Breast epithelium (tissue), 4 donors: ENCODE data around the gene CPPED1. TPM values are rescaled to one million over a fixed set of nuclear protein-coding genes. Genes with fewer than 3 reads are reported as not detected.

Experiments
- DNase-seq, 2 donors: peaks; one replicate each; pipeline ENCODE4 v3.0.0-alpha.2; 2019; ENCODE audit warnings: low spot score in 2 of 2
- H3K27ac ChIP-seq, 2 donors: fragments of 200-600 bp; sonication (generic) in 1 of 2; one replicate each; pipeline ENCODE4 v1.5.1; 2016 to 2019; ENCODE audit warnings: mild to moderate bottlenecking in 1 of 2
- H3K27me3 ChIP-seq, 2 donors: fragments of 200-600 bp; sonication (generic) in 1 of 2; one replicate each; pipeline versions ENCODE4 v1.5.1 to v1.6.0; 2017 to 2019; ENCODE audit warnings: control low read depth in 1 of 2, mild to moderate bottlenecking in 1 of 2
- H3K36me3 ChIP-seq: fragments of 200-600 bp; one replicate; pipeline ENCODE4 v1.5.1; 2019
- H3K4me1 ChIP-seq, 2 donors: fragments of 200-600 bp; sonication (generic); one replicate each; pipeline ENCODE4 v1.5.1; 2016 to 2019; ENCODE audit warnings: control low read depth in 1 of 2
- H3K4me3 ChIP-seq, 3 donors: fragments of 200-600 bp; sonication (generic); 1 replicate in 2 of 3; 2 replicates in 1 of 3; pipeline ENCODE4 v1.5.1; 2016 to 2019; ENCODE audit warnings: mild to moderate bottlenecking in 3 of 3, moderate library complexity in 2 of 3
- H3K9me3 ChIP-seq, 2 donors: fragments of 200-600 bp; sonication (generic) in 1 of 2; one replicate each; pipeline ENCODE4 v1.5.1; 2016 to 2019; ENCODE audit warnings: control low read depth in 1 of 2
- POLR2A ChIP-seq: fragments of 450-650 bp; IDR thresholded peaks from one replicate; pipeline ENCODE4 v1.6.1; 2016; ENCODE audit warnings: antibody characterized with exemption, mild to moderate bottlenecking, moderate library complexity
- POLR2AphosphoS5 ChIP-seq, 3 donors: sonication (generic); formaldehyde crosslinking; IDR thresholded peaks; one replicate each; pipeline ENCODE4 v1.6.1; 2017; ENCODE audit warnings: antibody characterized with exemption in 3 of 3
- intact Hi-C: fragments of 100-400 bp; cut with DNase I; formaldehyde crosslinking; loops from one replicate; pipeline ENCODE4 v1.15.1; 2023; ENCODE audit warnings: low total_unique reads
- total RNA-seq, 3 donors: library from RNA; depleted of rRNA; stranded (reverse); fragments of >200 nt; gene quantifications; one replicate each; pipeline ENCODE4 v1.1.0, GENCODE V29; 2016
- TF ChIP-seq, protein P1 (sequence below), 3 donors: fragments of 450-650 bp; IDR thresholded peaks; one replicate each; pipeline ENCODE4 v1.5.1; 2016 to 2017; ENCODE audit warnings: antibody characterized with exemption in 3 of 3, mild to moderate bottlenecking in 3 of 3, moderate library complexity in 3 of 3

CPPED1 gene
- total RNA-seq, 3 donors from 2014 or later, result 9.2 to 23.0 (median 16.4) TPM

DNA sequence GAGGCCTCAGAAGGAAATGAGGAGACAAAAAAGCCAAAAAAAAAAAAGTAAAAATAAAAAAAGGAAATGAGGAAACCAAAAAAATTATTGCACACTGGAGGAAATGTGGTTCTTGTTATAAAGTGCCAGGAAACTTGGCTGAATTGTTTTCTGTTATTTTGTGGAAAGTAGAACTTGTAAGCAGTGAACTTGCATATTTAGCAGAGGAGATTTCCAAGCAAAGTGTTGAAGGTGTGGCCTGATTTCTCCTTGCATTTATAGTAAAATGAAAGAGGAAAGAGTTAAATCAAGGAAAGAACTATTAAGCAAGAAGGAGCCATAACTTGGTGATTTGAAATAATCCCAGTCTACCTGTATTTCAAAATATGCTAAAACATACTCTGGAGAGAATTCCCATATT is 34.1 kb upstream of the CPPED1 start:
- H3K4me3 ChIP-seq, result no peak overlapping the region
- intact Hi-C loops, result no loop called here
- H3K27ac ChIP-seq, result no peak overlapping the region
- no peaks in the 10 kb centered on the region for H3K4me1 ChIP-seq
- no peaks in the 10 kb centered on the region for H3K27me3 ChIP-seq
- H3K9me3 ChIP-seq, result peaks cover 0 to 26% of the 10 kb centered on the region in 2 donors
- no peaks in the 10 kb centered on the region for H3K36me3 ChIP-seq
- TF ChIP-seq POLR2A, result no peak
- TF ChIP-seq, protein P1, sequence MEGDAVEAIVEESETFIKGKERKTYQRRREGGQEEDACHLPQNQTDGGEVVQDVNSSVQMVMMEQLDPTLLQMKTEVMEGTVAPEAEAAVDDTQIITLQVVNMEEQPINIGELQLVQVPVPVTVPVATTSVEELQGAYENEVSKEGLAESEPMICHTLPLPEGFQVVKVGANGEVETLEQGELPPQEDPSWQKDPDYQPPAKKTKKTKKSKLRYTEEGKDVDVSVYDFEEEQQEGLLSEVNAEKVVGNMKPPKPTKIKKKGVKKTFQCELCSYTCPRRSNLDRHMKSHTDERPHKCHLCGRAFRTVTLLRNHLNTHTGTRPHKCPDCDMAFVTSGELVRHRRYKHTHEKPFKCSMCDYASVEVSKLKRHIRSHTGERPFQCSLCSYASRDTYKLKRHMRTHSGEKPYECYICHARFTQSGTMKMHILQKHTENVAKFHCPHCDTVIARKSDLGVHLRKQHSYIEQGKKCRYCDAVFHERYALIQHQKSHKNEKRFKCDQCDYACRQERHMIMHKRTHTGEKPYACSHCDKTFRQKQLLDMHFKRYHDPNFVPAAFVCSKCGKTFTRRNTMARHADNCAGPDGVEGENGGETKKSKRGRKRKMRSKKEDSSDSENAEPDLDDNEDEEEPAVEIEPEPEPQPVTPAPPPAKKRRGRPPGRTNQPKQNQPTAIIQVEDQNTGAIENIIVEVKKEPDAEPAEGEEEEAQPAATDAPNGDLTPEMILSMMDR (IDR thresholded peaks at IDR 0.05), result no peak
- TF ChIP-seq POLR2AphosphoS5 (IDR thresholded peaks at IDR 0.05), result no peak
- DNase-seq, result no peak

DNA sequence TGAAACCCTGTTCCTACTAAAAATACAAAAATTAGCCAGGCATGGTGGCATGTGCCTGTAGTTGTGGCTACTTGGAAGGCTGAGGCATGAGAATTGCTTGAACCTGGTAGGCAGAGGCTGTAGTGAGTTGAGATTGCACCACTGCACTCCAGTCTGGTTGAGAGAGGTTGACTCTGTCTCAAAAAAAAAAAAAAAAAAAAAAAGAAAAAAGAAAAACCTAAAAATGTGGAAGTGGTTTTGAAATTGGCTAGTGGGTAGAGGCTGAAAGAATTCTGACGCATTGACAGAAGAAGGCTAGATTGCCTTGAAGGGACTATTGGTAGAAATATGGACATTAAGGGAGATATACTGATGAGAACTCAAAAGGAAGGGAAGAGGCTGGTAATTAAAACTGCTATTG is 33.6 kb upstream of the CPPED1 start:
- Histone ChIP-seq H3K4me1 (no peaks in the 10 kb centered on the region), H3K27me3 (no peaks in the 10 kb centered on the region), H3K4me3 (no peak overlapping the region), H3K36me3 (no peaks in the 10 kb centered on the region), H3K9me3 (peaks cover 0 to 26% of the 10 kb centered on the region in 2 donors), H3K27ac (no peak overlapping the region)
- TF ChIP-seq, protein P1 (IDR thresholded peaks at IDR 0.05), result no peak
- TF ChIP-seq POLR2A (no peak), POLR2AphosphoS5 (IDR thresholded peaks at IDR 0.05) (no peak)
- DNase-seq, result no peak
- intact Hi-C loops, result no loop called here

DNA sequence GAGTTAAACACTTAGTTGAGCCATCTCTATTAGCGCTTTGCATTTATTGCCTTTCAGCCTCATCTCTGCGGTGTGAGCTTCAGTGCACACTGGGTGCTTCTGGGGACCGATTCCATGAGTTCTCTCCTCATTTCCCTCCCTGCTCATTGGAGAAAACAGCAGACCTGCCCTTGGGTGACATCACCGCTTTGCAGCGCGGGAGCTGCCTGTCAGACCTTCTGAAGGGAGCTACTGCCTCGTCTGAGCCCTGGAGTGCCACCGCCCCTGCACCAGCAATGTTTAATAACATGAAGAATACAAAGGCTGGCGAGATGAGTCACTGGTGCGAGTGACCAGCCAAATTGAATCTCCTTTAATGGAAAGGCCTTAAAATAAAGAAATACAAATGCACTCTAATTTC is 30.2 kb upstream of the CPPED1 start:
- TF ChIP-seq POLR2AphosphoS5 (IDR thresholded peaks at IDR 0.05) (no peak), POLR2A (no peak)
- TF ChIP-seq, protein P1 (IDR thresholded peaks at IDR 0.05), result no peak
- no peaks in the 10 kb centered on the region for H3K27me3 ChIP-seq
- H3K4me1 ChIP-seq, result no peaks in the 10 kb centered on the region
- intact Hi-C loops, result no loop called here
- no peak overlapping the region for H3K27ac ChIP-seq
- no peaks in the 10 kb centered on the region for H3K36me3 ChIP-seq
- H3K9me3 ChIP-seq, result peaks cover 0 to 16% of the 10 kb centered on the region in 2 donors
- no peak for DNase-seq
- no peak overlapping the region for H3K4me3 ChIP-seq

DNA sequence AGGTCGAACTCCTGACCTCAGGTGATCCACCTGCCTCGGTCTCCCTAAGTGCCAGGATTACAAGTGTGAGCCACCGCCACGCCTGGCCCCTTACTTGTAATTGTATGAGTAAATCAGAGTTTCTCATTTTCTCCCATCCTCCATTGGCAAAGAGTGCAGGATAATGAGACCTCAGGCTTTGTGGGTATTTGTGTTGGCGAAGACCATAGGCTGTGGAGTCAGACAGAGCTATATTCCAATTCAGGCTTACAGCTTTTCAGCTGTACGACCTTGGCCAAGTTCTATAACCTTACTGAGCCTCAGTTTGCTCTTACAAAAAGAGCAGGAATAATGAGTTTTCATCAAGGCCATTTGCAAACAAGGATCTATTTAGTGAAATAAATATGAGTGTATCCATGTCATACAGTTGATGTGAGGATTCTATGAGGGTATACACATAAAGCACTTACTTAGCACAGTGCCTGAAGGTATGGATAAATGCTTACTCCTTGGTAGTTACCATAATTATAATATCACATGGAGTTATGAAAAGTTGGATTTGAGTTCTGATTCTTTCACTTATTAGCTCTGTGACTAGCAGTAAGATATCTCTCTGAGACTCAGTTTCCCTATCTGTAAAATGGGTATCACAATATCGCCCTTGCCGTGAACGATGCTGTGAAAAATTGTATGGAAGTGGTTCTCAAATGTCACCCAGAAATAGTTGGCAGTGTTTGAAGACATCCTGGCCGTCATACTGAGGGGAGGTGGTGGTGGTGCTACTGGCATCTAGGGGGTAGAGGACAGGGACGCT is 25.6 kb upstream of the CPPED1 start:
- no peak for DNase-seq
- H3K27ac ChIP-seq, result no peak overlapping the region
- no peaks in the 10 kb centered on the region for H3K4me1 ChIP-seq
- no peaks in the 10 kb centered on the region for H3K36me3 ChIP-seq
- no peak for TF ChIP-seq POLR2A
- TF ChIP-seq, protein P1 (IDR thresholded peaks at IDR 0.05), result no peak
- no peak for TF ChIP-seq POLR2AphosphoS5 (IDR thresholded peaks at IDR 0.05)
- intact Hi-C loops, result no loop called here
- H3K9me3 ChIP-seq, result no peaks in the 10 kb centered on the region
- H3K27me3 ChIP-seq, result no peaks in the 10 kb centered on the region
- H3K4me3 ChIP-seq, result no peak overlapping the region

DNA sequence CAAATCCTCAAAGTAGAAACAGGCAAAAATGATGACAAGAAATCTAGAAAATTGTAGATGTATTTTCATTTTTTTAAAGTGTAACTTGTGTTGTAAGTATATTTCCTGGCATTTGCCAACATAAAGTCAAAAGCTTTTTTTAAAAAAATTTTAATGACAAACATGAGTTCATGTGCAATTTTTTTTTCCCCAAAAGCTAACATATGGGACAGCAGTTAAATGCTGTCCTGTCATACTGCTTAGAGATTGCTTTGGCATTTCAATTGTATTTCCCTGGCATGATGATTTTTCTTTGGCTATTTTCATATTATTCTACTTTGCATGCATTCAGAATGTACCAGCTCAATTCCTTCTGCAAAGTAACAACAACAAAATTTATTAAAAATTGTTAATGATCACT is 24.5 kb upstream of the CPPED1 start:
- TF ChIP-seq, protein P1 (IDR thresholded peaks at IDR 0.05), result no peak
- TF ChIP-seq POLR2A (no peak), POLR2AphosphoS5 (IDR thresholded peaks at IDR 0.05) (no peak)
- Histone ChIP-seq H3K4me1 (no peaks in the 10 kb centered on the region), H3K27ac (no peak overlapping the region), H3K4me3 (no peak overlapping the region), H3K27me3 (no peaks in the 10 kb centered on the region), H3K36me3 (no peaks in the 10 kb centered on the region), H3K9me3 (no peaks in the 10 kb centered on the region)
- DNase-seq, result no peak
- intact Hi-C loops, result no loop called here
